ENCODE results near the gene HIPK1. TPM values are rescaled to one million over a fixed set of nuclear protein-coding genes. Genes with fewer than 3 reads are reported as not detected.

Gene HIPK1
- total RNA-seq, 1 donor from 2014 or later: 62.0 TPM

DNA sequence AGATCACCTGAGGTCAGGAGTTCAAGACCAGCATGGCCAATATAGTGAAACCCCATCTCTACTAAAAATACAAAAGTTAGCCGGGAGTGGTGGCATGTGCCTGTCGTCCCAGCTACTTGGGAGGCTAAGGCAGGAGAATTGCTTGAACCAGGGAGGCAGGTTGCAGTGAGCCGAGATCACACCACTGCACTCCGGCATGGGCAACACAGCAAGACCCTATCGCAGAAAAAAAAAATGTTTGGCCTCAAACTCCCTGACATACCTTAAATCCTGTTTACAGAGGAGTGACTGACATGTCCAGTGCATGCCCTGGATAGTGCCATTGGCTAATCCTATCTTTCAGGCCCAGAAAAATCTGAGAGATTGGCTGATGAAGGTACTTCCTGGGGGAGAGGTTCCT is 12.2 kb upstream of the HIPK1 start:
- Mint-ChIP-seq H3K4me1 (ENCODE audit: unreplicated experiment) (no peaks in the 10 kb centered on the region), H3K36me3 (peaks cover 6% of the 10 kb centered on the region), H3K27ac (no peak overlapping the region), H3K27me3 (no peaks in the 10 kb centered on the region), H3K4me3 (no peak overlapping the region), H3K9me3 (no peaks in the 10 kb centered on the region)
- no peak for DNase-seq (ENCODE audit: extremely low spot score, unreplicated experiment)
- TF ChIP-seq, protein P1, sequence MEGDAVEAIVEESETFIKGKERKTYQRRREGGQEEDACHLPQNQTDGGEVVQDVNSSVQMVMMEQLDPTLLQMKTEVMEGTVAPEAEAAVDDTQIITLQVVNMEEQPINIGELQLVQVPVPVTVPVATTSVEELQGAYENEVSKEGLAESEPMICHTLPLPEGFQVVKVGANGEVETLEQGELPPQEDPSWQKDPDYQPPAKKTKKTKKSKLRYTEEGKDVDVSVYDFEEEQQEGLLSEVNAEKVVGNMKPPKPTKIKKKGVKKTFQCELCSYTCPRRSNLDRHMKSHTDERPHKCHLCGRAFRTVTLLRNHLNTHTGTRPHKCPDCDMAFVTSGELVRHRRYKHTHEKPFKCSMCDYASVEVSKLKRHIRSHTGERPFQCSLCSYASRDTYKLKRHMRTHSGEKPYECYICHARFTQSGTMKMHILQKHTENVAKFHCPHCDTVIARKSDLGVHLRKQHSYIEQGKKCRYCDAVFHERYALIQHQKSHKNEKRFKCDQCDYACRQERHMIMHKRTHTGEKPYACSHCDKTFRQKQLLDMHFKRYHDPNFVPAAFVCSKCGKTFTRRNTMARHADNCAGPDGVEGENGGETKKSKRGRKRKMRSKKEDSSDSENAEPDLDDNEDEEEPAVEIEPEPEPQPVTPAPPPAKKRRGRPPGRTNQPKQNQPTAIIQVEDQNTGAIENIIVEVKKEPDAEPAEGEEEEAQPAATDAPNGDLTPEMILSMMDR (conservative IDR thresholded peaks at IDR 0.05): no peak

- H3K27me3 Mint-ChIP-seq: peaks cover 2% of the 10 kb centered on the region
Observed at GRCh38 chr1:113917400-113918082, 11.6 kb upstream of the HIPK1 start.

GRCh38 chr1:113918243-113918642 is 10.9 kb upstream of the HIPK1 start:
- H3K4me1 Mint-ChIP-seq (ENCODE audit: unreplicated experiment): no peaks in the 10 kb centered on the region
- no peak overlapping the region for H3K27ac Mint-ChIP-seq
- no peaks in the 10 kb centered on the region for H3K9me3 Mint-ChIP-seq
- DNase-seq (ENCODE audit: extremely low spot score, unreplicated experiment): no peak
- H3K27me3 Mint-ChIP-seq: peaks cover 7% of the 10 kb centered on the region
- H3K4me3 Mint-ChIP-seq: no peak overlapping the region
- TF ChIP-seq, protein P1 (conservative IDR thresholded peaks at IDR 0.05): no peak
- H3K36me3 Mint-ChIP-seq: peaks cover 6% of the 10 kb centered on the region

More at GRCh38 chr1:113917400-113918082, 11.6 kb upstream of the HIPK1 start:
- Mint-ChIP-seq H3K36me3 (peaks cover 6% of the 10 kb centered on the region), H3K4me1 (ENCODE audit: unreplicated experiment) (no peaks in the 10 kb centered on the region), H3K9me3 (no peaks in the 10 kb centered on the region), H3K27ac (no peak overlapping the region), H3K4me3 (no peak overlapping the region)
- TF ChIP-seq, protein P1 (conservative IDR thresholded peaks at IDR 0.05): no peak
- no peak for DNase-seq (ENCODE audit: extremely low spot score, unreplicated experiment)

DNA sequence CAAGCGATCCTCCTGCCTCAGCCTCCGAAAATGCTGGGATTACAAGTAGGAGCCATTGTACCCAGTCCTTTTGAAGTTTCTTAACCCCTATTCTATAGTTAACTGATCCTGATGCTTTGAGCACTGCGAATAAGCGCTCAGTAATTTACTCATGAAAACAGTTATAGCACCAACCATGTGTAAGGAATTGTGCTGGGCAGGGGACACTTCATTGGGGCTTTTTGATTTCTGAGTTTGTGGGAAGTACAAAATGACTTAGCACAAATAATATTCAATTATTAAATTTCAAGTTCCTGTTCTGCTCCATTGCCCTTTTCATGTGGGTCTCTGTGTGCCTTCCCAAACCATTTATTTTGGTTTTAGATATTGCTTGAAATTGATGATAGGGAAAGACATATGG is 6.2 kb upstream of the HIPK1 start:
- Mint-ChIP-seq H3K9me3 (no peaks in the 10 kb centered on the region), H3K4me3 (no peak overlapping the region), H3K27me3 (peaks cover 19% of the 10 kb centered on the region), H3K36me3 (no peaks in the 10 kb centered on the region), H3K4me1 (ENCODE audit: unreplicated experiment) (no peaks in the 10 kb centered on the region), H3K27ac (no peak overlapping the region)
- TF ChIP-seq, protein P1 (conservative IDR thresholded peaks at IDR 0.05): no peak
- DNase-seq (ENCODE audit: extremely low spot score, unreplicated experiment): no peak

- peaks cover 9% of the 10 kb centered on the region for H3K4me1 Mint-ChIP-seq (ENCODE audit: unreplicated experiment)
- DNase-seq (ENCODE audit: extremely low spot score, unreplicated experiment): no peak
- H3K4me3 Mint-ChIP-seq: no peak overlapping the region
- H3K27me3 Mint-ChIP-seq: peaks cover 19% of the 10 kb centered on the region
- TF ChIP-seq, protein P1 (conservative IDR thresholded peaks at IDR 0.05): no peak
- no peak overlapping the region for H3K27ac Mint-ChIP-seq
- H3K36me3 Mint-ChIP-seq: no peaks in the 10 kb centered on the region
- no peaks in the 10 kb centered on the region for H3K9me3 Mint-ChIP-seq
Observed at GRCh38 chr1:113924473-113924872, 4.7 kb upstream of the HIPK1 start.

Data from type B pancreatic cell (in vitro differentiated cells).